PFSK-1 (cell line): ENCODE measurements around the gene ZNHIT2.

Experiments
- FOXP2 ChIP-seq: optimal IDR thresholded peaks from 2 replicates; pipeline ENCODE3; 2011; ENCODE audit warnings: borderline replicate concordance, control low read depth, inconsistent platforms; ENCODE audit not compliant: insufficient read depth; ENCODE audit errors: extremely low read length, extremely low read depth
- POLR2AphosphoS5 ChIP-seq: IDR thresholded peaks from 2 replicates; pipeline ENCODE4 v1.6.1; 2012; ENCODE audit warnings: low read depth, mild to moderate bottlenecking, control low read depth, low read length, moderate library complexity
- SIN3A ChIP-seq: IDR thresholded peaks from 2 replicates; pipeline ENCODE4 v1.6.1; 2012; ENCODE audit warnings: mild to moderate bottlenecking, low read length, moderate library complexity, borderline replicate concordance; ENCODE audit not compliant: insufficient read depth
- TAF1 ChIP-seq: IDR thresholded peaks from 2 replicates; pipeline ENCODE4 v1.6.1; 2012; ENCODE audit warnings: low read length, control low read depth, borderline replicate concordance; ENCODE audit not compliant: insufficient read depth
- TF ChIP-seq, protein P1 (sequence below), 2 experiments: IDR thresholded peaks; 2 replicates each; pipeline versions ENCODE4 v1.6.1 to v1.8.0; 2011 to 2012; ENCODE audit warnings: low read depth in 2 of 2, low read length in 2 of 2, control low read depth in 1 of 2, inconsistent platforms in 1 of 2, mild to moderate bottlenecking in 1 of 2, moderate library complexity in 1 of 2; ENCODE audit not compliant: insufficient read depth in 1 of 2

DNA sequence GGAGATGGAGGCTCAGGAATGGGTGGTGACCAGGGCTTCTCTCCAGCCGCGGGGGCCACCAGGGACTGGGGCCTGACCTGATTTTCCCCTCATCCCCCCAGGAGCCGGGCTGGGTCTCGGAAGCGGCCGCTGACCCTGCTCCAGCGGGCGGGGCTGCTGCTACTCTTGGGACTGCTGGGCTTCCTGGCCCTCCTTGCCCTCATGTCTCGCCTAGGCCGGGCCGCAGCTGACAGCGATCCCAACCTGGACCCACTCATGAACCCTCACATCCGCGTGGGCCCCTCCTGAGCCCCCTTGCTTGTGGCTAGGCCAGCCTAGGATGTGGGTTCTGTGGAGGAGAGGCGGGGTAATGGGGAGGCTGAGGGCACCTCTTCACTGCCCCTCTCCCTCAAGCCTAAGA lies 29.7 kb downstream of the ZNHIT2 start:
- TF ChIP-seq POLR2AphosphoS5: no peak
- TF ChIP-seq, protein P1, sequence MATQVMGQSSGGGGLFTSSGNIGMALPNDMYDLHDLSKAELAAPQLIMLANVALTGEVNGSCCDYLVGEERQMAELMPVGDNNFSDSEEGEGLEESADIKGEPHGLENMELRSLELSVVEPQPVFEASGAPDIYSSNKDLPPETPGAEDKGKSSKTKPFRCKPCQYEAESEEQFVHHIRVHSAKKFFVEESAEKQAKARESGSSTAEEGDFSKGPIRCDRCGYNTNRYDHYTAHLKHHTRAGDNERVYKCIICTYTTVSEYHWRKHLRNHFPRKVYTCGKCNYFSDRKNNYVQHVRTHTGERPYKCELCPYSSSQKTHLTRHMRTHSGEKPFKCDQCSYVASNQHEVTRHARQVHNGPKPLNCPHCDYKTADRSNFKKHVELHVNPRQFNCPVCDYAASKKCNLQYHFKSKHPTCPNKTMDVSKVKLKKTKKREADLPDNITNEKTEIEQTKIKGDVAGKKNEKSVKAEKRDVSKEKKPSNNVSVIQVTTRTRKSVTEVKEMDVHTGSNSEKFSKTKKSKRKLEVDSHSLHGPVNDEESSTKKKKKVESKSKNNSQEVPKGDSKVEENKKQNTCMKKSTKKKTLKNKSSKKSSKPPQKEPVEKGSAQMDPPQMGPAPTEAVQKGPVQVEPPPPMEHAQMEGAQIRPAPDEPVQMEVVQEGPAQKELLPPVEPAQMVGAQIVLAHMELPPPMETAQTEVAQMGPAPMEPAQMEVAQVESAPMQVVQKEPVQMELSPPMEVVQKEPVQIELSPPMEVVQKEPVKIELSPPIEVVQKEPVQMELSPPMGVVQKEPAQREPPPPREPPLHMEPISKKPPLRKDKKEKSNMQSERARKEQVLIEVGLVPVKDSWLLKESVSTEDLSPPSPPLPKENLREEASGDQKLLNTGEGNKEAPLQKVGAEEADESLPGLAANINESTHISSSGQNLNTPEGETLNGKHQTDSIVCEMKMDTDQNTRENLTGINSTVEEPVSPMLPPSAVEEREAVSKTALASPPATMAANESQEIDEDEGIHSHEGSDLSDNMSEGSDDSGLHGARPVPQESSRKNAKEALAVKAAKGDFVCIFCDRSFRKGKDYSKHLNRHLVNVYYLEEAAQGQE (IDR thresholded peaks at IDR 0.05; ENCODE audit: insufficient read depth in 1 of 2, low read depth in 2 of 2, low read length in 2 of 2): no peak
- no peak for TF ChIP-seq TAF1
- no peak for TF ChIP-seq SIN3A
- no peak for TF ChIP-seq FOXP2
